EH (cell line): ENCODE data around the gene PFKL.
"Not testable (repeated sequence)": the region's sequence is repeated elsewhere in the genome, so short reads cannot be mapped to it uniquely, and the experiment has no call there.

Experiments used
- DNase-seq: peaks from one replicate; pipeline ENCODE4 v3.0.0-alpha.2; 2015; ENCODE audit warnings: low read depth

Gene PFKL

DNA sequence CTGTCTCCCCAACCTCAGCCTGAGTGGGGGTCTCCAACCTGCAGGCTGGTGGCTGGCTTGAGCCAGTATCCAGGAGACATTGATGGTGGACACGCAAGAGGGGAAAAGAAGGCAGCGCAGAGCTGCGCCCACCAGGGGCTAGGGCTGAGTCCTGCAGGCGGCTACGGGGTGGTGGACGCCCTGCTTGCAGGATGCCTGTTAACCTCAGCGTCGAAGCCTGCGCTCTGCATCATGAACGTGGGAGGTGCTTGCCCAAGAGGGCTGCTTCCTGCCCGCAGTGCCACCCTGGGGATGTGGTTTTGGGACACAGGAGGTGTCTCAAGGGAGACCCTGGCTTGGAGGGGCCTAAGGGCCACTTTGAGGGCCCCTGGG, 27.7 kb downstream of the PFKL start:
- no peak for DNase-seq

- DNase-seq = no peak
Observed at GRCh38 chr21:44328242-44328895, 28.5 kb downstream of the PFKL start.

DNA sequence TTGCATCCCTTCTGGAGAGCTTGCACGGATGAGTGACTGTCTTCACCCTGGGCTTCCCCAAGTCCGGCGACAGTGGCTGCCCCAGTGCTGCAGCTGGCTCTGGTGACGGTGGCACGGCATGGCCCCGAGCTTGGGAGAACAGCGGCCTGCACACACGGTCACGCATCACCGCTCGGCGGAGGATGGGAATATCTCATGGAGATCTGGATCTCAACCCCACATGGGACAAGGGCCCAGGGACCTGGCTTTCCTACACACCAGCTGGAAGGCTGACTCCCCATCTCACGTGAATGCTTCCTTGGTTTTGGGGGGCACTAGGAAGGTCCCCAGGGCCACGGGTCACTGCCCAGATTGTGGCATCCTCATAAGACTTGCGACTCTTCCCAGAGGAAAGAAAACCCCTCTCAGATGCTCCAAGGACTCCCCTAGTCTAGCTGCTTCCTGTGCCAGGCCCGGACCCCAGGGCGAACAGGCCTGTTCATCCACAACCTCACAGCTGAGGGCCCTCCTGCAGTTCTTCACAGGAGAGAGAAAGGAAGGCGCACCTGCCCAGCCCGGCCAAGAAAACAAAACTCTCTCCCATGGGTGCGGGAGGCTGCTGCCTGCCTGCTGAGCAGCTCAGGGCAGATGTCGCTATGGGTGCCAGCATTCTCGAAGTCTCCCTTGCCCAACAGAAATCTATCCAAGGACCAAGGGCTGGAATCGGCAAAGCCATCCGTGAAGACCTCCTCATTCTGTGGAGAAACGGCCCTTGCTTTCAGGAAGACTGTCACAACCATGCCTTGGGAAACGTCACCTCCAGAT, 29.4 kb downstream of the PFKL start:
- DNase-seq = no peak

DNA sequence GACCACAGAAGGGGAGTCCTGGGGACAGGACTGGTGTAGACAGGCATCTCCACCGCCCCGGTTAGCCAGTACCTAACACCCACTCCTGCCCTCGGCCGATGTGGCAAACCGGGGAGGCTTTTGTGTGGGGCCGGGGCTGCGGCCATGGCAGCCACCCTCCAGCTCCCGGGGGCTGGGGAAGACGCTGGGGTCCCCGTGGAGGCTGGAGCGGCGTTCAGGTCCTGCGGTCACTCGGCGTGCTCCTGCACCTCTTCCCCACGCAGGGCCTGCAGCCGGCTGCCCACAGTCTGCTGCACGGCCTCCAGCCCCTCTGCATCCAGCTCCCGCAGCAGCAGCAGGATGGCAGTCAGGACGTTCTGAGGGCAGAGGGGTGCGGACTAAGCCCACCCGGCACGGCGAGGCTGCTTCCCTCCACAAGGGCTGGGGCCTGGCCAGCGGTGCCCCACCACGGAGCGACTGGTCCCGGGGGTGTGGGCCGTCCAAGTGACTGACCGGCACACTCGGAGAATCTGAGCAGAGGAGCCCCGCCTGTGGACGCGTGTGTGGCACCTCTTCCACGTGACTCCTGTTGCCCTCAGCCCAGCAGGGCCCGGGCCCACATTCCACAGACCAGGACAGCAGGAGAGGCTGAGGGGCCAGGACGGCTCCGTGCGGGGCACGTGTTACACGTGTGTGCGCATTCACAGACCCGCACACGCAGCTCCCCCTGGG, 30.3 kb downstream of the PFKL start:
- DNase-seq = no peak

- no peak for DNase-seq
Observed at GRCh38 chr21:44330698-44331097, 30.8 kb downstream of the PFKL start.

DNA sequence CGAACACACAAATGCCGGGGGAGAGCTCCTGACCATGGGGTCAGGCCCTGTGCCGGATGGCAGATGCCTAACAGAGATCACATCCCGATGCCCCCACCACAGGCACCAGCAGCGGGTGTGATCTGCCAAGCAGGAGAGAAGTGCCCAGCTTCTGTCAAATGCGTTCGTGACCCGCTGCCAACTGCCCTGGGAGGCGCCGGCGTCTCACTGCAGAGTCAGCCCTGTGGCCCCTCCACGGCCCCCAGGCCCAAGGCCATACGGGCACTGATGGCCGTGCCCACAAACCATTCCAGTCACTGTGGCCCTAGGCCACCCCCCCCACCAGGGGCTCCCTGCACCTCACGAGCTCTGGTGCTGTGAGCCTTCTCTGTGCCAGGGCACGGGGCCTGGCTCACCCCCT, 31.4 kb downstream of the PFKL start:
- no peak for DNase-seq

DNA sequence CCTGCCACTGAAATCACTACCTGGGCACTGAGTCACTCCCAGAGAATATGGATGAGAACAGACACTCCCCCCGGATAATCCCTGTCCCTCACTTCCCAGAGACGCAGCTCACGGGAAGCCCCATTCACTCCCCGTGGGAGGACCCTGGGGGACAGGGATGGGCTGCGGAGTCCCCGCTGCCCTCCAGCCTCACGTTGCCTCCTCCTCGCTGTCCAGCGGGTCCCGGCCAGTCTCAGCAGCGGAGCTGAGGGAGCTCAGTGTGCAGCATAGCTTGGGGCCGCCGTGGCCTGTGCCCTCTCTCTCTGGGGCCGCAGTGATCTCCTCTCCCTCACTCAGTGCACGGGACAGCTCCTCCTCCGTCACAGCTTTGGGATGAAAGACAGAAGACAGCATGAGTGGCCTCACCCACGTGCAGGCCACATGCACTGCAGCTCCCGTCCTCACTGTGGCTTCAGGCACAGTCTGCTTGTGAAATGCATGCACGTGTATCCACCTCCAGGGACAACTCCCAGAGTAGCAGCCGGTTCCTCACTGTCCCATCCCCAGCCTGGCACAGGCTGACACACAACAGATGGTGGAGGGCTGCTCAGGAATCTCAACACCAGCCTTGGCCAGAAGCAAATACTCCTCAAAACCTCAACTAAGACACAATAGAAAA, 31.9 kb downstream of the PFKL start:
- peak; percentile 35 for DNase-seq

DNA sequence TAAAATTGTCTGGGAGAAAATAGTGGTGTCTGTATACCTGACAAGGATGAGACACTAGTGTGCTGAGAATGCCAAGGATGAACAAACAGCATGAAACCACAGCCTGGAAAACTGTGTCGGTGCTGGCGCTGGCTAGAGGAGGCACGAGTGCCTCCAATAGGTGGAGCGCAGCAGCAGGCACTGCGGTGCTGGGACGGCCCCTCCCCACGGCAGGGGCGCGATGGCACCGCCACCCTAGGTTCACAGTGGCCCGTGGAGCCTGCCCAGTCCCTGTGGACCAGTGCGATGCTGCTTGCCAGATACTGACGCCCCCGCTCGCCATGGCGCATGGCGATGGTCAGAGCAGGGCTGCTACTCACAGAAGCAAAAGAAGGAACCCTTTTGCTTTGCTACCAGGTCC, 32.5 kb downstream of the PFKL start:
- DNase-seq = no peak

DNA sequence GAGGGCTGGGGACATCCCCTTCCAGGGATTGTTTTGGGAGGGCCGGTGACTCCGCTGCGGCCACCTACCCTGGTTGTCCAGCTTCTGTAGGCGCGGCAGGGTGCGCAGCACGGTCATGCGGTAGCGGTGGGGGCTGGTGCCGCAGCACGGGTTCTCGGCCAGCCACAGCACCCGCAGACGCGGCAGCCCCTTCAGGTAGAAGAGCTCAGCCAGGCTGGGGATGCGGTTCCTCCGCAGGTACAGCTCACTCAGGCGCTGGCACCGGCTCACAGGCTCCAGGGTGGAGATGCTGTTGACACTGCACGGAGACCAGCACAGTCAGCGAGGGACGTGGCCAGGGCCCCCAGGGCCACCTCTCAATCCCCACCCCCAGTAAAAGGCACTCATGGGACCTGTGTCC, 33.1 kb downstream of the PFKL start:
- DNase-seq = no peak

DNA sequence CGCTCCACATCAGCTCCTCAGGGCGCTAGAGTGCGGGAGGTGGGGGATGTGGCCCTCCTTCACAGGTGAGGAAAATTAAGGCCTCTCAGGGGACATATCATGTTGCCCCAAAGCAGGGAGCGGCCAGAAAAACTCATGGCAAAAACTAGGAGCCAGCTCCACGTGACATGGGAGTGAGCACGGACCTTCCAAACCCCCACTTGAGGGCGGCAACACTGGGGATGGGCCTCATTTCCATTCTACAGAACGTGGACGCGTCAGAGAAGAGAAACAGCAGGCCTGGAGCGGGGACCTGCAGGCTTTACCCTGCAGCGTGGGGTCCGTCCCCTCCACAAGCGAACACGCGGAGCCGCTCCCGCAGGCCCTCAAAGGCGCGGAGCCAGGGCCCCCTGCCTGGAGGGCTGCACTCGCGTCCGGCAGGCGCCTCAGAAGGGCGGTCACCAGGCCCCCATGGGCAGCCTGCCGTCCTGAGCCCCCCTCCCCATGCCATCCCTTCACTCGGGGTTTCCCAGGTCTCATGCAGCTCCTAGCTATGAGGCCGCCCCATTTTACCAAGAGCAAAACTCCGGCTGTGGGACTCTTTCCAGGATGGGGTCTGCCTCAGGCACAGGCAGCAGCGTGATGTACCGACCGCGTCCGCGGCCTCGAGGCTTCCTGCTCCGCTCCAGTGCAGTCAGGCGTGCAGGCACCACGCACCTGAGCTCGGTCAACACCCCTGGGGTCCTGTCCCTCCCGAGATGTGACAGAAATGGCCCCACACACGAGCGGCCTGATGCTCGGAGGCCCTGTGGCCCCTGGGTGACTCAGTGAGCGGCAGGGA, 33.9 kb downstream of the PFKL start:
- DNase-seq = no peak

DNA sequence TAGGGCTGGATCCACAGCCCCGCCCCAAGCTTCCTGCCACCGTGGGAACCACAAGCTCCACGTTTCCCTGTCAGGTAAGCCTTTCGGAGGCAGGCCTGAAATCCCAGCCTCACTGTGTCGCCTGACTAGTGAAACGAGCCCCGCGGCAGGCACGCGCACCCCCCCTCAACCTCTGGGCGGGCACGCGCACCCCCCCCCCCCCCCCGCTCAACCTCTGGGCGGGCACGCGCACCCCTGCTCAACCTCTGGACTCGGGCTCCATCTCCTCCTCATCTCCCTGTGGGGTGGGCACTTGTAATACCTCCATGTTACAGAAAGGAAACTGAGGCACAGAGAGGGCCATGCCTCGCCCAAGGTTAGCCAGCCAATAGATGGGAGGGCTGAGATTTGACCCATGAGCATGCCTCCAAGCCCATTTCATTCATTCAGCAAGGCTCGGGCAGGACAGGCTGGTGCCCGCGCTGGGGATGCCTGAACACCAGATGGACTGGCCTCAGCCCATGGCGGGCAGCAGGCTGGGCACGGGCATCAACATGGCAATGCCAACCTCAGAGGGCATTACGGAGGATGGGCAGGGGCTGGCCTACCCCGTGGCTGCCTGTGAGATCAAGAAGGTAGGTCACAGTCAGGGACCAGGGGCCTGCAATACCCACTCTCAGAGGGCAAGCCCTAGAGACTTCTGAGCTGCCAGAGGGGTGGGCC, 34.6 kb downstream of the PFKL start:
- DNase-seq = no peak

GRCh38 chr21:44335266-44336059, 35.6 kb downstream of the PFKL start:
- no peak for DNase-seq

DNA sequence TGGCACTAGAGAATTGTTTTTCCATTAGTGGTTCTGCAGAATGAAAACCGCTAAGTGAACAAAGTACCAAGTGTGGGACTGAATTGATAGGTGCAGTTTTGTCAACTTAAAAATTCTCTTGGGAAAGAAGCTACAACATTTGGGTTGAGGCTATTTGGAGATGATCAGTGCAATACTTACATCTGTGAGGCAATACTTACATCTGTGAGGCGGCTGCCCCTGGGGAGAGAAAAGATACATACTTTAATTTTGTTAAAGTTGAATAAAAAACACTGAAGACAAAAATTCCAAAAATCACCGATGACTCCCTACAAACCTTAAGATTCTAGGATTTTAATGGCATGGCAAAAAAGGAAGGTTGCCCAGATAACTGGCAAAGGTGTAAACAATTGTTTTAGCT, 37.6 kb downstream of the PFKL start:
- DNase-seq = no peak

- DNase-seq = peak; percentile 58
Observed at GRCh38 chr21:44337941-44338895, 38.4 kb downstream of the PFKL start.

- peak; percentile 95 for DNase-seq
Observed at GRCh38 chr21:44338971-44339910, 39.4 kb downstream of the PFKL start, which contains the start of gene CFAP410. CFAP410 (minus strand) TSS chr21:44339390; CDS start chr21:44339194, 196 bp downstream.

DNA sequence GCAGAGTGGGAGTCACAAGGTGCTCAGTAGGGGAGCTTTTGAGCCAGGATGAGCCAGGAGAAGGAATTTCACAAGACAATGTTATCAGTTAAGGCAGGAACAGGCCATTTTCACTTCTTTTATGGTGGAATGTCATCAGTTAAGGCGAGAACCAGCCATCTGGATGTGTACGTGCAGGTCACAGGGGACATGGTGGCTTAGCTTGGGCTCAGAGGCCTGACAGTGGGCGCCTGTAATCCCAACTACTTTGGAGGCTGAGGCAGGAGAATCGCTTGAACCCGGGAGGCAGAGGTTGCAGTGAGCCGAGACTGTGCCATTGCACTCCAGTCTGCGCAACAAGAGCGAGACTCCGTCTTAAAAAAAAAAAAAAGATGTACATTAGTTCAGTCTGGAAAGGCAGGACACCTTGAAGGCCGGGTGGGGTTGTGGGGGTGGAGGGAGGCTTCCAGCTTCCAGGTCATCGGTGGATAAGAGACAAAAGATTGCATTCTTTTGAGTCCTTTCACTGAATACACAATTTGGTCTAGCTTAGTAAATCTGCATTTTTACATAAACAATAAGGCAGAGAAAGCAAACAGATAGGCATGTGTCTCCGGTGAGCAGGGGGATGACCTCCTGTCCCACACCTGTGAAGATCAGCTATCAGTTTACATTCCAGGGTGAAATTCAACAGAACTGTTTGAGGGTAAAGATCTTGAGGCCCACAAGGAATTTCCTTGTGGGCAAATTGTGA, 42.0 kb downstream of the PFKL start:
- not testable (repeated sequence) for DNase-seq

- DNase-seq = not testable (repeated sequence)
Observed at GRCh38 chr21:44342981-44343380, 43.1 kb downstream of the PFKL start.
